ENCODE data around the gene PARP15.

DNA sequence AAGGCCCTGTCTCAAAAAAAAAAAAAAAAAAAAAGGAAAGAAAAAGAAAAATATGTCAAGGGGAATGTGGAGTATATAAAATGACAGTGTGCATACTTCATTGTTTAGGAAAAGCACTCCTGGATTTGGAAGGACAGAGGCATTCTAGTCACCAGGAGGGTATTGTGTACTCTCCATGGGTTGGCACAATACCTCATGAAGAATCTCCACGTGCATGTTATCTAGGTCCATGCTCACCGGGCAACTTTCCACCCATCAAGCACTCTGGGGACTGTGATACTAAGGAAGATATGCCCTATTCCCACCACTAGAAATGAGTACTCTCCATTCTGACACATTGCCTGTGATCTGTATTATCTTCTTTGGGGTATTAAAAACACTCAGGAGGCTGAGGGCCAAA lies 47.3 kb upstream of the PARP15 start:
- TF ChIP-seq POLR2A (IDR thresholded peaks at IDR 0.05; ENCODE audit: borderline replicate concordance, extremely low read depth, insufficient read depth, insufficient read length) (no peak), EZH2phosphoT487 (IDR thresholded peaks at IDR 0.05; ENCODE audit: borderline replicate concordance) (no peak)
- TF ChIP-seq, protein P1, sequence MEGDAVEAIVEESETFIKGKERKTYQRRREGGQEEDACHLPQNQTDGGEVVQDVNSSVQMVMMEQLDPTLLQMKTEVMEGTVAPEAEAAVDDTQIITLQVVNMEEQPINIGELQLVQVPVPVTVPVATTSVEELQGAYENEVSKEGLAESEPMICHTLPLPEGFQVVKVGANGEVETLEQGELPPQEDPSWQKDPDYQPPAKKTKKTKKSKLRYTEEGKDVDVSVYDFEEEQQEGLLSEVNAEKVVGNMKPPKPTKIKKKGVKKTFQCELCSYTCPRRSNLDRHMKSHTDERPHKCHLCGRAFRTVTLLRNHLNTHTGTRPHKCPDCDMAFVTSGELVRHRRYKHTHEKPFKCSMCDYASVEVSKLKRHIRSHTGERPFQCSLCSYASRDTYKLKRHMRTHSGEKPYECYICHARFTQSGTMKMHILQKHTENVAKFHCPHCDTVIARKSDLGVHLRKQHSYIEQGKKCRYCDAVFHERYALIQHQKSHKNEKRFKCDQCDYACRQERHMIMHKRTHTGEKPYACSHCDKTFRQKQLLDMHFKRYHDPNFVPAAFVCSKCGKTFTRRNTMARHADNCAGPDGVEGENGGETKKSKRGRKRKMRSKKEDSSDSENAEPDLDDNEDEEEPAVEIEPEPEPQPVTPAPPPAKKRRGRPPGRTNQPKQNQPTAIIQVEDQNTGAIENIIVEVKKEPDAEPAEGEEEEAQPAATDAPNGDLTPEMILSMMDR (IDR thresholded peaks at IDR 0.05 in 2 of 3, conservative IDR thresholded peaks at IDR 0.05 in 1 of 3; ENCODE audit: borderline replicate concordance in 1 of 3, insufficient read depth in 1 of 3, low read depth in 2 of 3, low read length in 2 of 3), result no peak
- TF ChIP-seq, protein P2, sequence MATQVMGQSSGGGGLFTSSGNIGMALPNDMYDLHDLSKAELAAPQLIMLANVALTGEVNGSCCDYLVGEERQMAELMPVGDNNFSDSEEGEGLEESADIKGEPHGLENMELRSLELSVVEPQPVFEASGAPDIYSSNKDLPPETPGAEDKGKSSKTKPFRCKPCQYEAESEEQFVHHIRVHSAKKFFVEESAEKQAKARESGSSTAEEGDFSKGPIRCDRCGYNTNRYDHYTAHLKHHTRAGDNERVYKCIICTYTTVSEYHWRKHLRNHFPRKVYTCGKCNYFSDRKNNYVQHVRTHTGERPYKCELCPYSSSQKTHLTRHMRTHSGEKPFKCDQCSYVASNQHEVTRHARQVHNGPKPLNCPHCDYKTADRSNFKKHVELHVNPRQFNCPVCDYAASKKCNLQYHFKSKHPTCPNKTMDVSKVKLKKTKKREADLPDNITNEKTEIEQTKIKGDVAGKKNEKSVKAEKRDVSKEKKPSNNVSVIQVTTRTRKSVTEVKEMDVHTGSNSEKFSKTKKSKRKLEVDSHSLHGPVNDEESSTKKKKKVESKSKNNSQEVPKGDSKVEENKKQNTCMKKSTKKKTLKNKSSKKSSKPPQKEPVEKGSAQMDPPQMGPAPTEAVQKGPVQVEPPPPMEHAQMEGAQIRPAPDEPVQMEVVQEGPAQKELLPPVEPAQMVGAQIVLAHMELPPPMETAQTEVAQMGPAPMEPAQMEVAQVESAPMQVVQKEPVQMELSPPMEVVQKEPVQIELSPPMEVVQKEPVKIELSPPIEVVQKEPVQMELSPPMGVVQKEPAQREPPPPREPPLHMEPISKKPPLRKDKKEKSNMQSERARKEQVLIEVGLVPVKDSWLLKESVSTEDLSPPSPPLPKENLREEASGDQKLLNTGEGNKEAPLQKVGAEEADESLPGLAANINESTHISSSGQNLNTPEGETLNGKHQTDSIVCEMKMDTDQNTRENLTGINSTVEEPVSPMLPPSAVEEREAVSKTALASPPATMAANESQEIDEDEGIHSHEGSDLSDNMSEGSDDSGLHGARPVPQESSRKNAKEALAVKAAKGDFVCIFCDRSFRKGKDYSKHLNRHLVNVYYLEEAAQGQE (IDR thresholded peaks at IDR 0.05; ENCODE audit: low read depth), result no peak
